HG02852 (cell line): Measurements from ENCODE around the gene RNF38.
"Not testable (repeated sequence)": the region's sequence is repeated elsewhere in the genome, so short reads cannot be mapped to it uniquely, and the experiment has no call there.

Source experiments
- ATAC-seq: cut with Tn5 transposase; IDR thresholded peaks from one replicate; pipeline ENCODE4 v1.9.1; 2021; ENCODE audit warnings: mild to moderate bottlenecking, moderate library complexity; ENCODE audit not compliant: unreplicated experiment

The RNF38 gene

DNA sequence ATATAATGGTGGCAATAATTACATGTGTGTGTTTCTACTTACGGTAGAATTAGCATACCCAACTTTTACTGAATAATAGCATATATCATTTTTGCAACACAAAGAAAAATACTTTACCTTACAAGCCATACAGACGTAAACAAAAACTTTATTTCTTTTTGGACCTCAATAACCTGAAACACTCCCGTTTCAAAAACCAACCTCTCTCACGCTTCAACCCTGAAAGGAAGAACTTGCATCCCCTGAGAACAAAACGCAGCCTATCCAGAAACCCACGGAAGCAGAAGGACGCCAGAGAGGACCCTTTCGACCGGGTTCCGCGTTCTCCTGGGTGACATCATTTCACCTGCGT, at the start of gene RNF38:
Gene RNF38, minus strand, starts transcription at position 290 of the 352 bp plus-strand sequence. Its CDS starts 161 bp downstream, at position 129.
- ATAC-seq = no peak

DNA sequence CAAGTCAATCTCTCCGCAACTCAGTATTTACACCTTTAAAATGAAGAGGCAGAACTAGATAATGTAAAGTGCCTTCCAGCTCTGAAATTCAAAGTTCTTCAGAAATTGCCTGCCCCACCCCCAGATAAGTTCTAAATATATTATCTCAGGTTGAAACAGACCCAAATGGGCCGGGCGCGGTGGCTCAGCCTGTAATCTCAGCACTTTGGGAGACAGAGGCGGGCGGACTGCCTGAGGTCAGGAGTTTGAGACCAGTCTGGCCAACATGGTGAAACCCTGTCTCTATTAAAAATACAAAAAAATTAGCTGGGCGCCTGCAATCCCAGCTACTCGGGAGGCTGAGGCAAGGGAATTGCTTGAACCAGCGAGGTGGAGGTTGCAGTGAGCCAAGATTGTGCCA, 48.5 kb upstream of the RNF38 start:
- not testable (repeated sequence) for ATAC-seq

DNA sequence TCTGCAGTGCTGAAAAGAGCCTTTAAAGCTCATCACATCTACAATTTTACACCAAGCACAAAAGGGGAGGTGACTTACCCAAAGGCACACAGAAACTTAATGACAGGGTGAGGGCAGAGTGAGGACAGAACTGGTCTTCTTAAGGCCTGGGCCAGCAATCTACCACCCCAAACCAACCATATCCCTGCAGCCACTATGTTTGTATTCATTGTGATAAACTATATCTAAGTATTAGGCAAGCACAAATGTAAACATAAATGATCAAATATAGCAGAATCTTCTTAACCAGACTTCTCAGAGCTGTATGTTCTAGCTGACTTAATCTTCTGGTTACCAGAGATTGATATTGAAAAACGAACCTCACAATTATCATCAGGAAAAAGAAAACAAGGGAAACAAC, 47.9 kb upstream of the RNF38 start:
- ATAC-seq = no peak

DNA sequence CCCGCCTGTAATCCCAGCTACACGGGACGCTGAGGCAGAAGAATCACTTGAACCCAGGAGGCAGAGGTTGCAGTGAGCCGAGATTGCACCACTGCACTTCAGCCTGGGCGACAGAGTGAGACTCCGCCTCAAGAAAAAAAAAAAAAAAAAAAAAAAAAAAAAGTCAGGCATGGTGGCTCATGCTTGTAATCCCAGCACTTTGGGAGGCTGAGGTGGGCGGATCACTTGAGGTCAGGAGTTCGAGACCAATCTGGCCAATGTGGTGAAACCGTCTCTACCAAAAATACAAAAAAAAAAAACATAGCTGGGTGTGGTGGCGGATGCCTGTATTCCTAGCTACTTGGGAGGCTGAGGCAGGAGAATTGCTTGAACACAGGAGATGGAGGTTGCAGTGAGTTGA, 46.6 kb upstream of the RNF38 start:
- not testable (repeated sequence) for ATAC-seq

DNA sequence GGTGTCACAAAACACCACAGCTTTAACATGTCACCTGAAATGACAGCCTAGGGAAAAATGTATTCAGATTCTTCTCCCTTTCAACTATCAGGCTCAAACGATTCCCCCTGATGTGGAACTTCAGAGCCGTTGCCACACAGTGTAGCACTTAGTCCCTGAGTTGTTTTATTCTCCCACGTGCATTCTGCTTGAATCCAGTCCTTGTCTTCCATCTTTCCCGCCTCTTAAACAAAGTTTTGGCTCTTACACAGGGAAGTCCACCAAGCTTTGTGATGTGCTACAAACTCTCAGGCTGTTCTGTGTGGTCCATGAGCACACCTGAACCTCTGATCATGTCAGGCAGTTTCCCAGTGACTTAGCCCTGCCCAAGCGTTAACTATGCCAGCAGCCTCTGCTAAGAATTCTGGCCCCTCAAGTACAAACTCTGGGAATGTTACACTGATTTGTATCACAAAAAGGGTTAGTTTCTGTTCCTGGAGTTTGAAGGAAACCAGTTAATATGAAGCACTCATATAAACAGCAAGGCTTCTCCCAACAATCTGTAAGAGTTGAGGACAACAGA, 45.8 kb upstream of the RNF38 start:
- no peak for ATAC-seq

DNA sequence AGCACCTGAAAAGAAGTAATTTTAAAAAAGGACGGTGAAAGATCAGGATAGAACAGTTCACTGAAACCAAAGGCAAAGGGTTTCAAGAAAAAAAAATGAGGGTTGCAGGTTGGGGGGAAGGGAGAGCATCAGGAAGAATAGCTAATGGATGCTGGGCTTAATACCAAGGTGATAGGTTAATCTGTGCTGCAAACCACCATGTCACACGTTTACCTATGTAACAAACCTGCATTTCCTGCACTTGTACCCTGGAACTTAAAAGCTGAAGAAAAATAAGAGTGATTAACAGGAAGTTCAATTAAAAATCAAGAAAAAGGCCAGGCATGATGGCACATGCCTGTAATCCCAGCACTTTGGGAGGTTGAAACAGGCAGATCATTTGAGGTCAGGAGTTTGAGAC, 44.1 kb upstream of the RNF38 start:
- no peak for ATAC-seq

DNA sequence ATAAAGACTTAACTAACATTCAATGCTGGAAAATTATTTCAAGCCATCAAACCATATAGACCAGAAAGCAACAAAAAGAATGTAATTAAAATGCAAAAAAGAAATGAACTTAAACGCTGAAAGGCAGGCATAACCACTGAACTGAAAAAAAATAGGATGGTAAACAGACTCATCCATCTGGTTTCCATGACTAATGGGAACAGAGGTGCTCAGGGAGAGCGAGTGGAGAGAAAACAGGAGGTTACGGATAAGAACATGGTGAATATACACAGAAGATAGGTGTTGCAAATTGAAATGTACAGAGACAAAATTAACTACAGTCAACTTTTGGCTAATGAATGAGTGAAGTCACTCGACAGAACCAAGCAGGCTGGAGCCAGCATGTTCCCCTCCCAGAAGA, 43.5 kb upstream of the RNF38 start:
- no peak for ATAC-seq

DNA sequence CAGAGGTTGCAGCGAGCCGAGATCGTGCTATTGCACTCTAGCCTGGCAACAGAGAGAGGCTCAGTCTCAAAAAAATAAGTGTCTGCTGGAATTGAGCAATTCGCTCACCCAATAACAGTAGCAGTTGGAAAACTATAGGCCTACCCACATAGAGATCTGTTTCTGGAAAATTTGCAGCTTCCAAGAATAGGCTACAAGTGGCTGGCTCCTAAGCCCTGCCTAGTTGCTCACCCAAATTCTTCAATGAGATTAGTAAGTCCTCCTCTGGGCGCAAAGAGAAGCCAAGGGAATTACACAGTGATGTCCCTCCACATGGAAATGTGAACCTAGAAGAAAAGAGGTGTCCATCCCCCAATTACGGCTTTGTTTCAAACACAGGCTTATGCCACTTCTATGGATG, 42.6 kb upstream of the RNF38 start:
- ATAC-seq = no peak

DNA sequence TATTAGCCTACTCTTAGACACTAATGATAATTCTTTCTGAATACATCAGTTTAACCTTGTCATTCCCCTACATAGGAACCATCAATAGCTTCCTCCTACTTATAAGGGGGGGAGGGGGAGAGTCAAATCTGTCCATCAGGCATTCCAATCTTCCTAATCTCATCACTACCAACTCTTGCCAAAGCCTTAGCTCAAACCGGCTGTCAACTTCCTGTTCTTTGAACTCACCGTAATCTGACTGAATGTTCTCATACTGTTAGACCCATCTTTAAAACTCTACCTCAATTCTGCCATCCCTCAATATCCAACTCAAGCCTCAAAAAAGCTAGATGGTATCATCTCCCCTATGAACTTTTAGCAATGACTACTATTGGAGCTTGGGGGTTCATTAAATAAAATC, 41.9 kb upstream of the RNF38 start:
- no peak for ATAC-seq

DNA sequence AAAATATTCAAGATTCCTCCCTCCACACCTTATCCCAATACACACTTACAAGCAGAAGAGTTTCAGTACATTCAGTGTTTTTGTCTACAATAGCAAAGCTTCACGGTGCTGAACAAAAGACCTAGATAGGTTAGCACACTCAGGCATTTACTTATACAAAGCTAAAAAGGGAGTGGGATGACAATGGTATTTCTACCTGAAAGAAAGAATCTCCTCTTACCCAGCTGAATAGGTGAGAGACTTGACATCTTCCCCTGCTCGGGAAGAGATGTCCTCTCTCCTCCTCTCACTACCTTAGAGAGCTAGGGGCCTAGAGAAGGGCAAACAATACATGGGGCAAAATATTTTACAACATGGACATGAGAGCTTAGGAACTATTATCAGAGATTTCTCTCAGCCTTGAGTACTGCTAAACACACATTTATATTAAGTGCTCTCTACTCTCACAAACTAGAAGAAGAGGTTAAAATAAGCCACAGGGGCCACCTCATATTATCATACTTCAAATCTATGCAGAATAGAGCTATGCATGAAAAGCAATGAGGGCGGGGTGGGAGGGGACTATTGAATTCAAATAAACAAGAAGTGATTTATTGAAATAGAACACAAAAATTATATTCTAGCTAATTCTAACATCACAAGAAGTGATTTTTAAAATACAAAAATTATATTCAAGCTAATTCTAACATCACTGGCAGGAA, 38.6 kb upstream of the RNF38 start:
- no peak for ATAC-seq

DNA sequence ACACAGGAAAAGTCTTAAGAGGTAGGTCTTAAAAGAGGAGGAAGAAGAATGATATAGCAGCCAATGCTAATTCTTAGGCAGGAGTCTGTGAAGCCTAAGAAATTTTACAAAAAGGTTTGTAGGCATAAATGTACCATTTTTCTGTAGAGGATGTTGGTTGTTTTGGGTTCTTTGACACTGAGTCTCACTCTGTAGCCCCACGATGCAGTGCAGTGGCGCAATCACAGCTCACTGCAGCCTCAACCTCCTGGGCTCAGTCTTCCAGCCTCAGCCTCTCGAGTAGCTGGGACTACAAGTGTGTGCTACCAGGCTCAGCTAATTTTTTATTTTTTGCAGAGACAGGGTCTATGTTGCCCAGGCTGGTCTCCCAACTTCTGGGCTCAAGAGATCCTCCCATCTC, 37.7 kb upstream of the RNF38 start:
- ATAC-seq = no peak

DNA sequence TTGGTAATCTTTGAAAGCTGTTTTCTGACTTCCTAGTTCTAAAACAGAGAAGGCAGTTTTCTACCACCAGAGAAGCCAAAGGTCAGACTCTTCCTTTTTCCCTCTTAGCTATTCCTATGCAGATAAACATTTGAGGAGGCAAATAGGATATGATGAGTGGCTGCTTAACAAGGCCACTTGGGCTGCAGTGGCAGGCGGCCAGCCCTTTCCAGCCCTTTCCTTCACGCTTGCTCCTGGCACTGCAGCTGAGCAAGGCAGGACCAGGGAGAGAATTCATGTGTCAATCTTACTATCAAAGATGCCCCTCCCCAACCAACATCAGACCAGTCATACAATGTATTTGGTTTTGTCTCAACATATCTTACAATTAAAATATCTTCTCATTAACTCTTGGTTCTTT, 36.8 kb upstream of the RNF38 start:
- ATAC-seq = no peak

DNA sequence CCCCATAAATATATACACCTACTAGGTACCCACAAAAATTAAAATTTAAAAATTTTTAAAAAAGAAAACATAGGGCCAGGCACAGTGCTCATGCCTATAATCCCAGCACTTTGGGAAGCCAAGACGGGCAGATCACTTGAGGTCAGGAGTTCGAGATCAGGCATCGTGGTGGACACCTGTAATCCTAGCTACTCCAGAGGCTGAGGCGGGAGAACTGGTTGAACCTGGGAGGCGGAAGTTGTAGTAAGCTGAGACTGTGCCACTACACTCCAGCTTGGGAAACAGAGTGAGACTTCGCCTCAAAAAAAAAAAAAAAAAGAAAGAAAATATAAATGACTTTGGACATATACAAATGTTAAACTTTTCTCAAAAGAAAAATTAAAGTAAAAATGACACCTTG, 33.3 kb upstream of the RNF38 start:
- no peak for ATAC-seq

DNA sequence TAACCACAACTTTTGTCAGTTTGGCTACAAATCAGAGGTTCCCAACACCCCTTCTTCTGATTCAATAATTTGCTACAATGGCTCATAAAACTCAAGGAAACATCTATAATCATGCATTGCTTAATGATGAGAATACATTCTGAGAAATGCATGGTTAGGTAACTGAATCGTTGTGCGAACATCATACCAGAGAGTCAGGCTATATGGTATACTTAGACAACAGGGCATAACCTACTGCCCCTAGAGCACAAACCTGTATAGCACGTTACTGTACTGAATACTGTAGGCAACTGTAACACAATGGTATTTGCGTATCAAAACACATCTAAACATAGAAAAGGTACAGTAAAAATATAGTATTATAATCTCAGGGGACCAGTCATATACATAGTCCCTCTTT, 31.0 kb upstream of the RNF38 start:
- no peak for ATAC-seq

DNA sequence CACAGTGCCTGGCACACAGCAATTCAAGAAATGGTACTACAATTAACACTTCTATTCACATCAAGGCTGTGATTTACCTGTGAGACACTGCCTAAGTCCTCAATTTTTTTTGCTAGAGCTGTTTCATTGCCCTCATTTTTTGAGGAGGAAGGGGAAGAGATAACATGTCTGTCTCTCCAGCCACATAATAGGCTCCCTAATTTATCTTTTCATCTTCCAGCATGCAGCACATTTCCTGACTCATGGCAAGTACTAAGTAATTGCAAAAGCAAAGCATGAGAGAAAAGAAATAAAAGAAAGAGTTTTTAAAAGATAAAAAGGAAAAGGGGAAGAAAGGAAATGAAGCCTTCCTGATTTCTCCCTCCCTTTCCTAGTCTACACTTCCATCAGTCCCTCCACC, 26.9 kb upstream of the RNF38 start:
- ATAC-seq = no peak

DNA sequence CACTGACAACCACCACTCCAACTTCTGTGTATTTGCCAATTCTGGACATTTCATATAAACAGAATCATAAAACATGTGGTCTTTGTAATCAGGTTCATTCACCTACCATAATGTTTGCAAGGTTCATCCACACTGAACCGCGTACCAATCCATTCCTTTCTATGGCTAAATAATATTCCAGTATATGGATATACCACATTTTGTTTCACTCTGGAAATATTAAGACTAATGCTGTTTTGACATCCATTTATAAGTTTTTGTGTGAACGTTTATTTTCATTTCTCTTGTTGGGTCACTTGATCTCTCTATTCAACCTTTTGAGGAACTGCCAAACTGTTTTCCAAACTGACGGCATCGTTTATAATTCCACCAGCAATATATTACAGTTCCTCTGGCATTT, 26.3 kb upstream of the RNF38 start:
- no peak for ATAC-seq

DNA sequence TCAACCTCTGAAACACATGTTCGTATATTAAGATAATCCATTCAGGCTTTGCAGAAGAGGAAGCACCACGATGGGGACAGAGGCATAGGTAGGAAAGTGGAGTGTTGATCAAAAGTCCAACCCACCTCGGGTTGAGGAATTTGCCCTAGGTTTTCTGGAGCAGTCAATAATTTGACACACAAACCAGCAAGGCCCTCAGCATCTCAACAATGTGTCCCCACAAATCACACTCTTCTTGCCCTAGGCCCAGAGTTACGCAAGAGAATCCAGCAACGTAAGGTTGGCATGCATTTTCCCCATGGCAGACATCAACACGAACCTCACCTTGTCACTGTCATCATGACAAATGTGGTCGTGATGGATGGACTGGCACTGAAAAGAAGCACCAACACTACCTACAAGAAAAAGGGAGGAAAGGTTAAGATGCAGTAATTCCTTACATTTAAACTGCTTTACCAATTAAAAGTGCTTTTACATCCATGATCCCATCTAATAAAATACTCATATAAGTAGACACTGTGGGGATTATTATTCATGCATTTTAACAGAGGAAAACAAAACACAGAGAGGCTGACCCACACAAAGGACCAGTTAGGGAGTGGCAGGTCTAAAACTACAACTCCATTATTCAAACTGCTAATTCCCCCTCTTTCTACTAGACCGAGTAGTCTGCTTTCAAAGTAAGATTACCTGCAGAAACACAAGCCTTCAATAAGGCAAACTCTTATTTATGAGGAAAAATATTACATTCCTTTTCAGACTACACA, 24.4 kb upstream of the RNF38 start:
- no peak for ATAC-seq

DNA sequence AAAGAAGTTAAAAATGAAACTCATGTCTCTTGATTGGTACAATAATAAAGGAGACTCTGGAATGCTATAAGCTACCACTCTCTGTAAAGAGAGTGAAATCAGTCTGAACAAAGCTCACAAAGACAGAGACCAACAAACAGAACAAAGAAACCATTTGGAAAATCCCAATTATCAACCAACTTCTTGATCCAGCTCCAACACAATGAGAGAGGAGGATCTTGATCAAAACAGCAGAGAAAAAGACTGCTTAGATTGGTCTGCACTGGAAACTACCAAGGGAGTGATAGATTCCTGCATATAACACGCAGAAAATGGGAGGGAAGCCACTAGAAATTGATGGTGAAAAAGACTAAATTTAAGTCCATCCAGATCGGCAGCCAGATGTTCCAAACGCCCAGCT, 23.1 kb upstream of the RNF38 start:
- no peak for ATAC-seq

DNA sequence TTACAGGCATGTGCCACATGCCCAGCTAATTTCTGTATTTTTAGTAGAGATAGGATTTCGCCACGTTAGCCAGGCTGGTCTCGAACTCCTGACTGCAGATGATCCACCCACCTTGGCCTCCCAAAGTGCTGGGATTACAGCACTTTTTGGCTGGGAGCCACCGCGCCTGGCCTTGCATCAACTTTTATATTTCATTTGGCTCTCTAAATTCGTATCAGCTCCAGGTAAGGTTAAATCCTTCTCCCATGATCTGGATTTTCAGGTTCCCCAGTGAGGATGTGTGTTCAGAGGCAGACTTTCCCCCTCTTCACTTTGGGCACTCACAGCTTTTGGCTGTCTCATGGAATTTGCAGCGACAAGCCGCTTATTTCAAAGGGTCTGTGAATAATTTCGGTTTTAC, 16.8 kb upstream of the RNF38 start:
- ATAC-seq = no peak

DNA sequence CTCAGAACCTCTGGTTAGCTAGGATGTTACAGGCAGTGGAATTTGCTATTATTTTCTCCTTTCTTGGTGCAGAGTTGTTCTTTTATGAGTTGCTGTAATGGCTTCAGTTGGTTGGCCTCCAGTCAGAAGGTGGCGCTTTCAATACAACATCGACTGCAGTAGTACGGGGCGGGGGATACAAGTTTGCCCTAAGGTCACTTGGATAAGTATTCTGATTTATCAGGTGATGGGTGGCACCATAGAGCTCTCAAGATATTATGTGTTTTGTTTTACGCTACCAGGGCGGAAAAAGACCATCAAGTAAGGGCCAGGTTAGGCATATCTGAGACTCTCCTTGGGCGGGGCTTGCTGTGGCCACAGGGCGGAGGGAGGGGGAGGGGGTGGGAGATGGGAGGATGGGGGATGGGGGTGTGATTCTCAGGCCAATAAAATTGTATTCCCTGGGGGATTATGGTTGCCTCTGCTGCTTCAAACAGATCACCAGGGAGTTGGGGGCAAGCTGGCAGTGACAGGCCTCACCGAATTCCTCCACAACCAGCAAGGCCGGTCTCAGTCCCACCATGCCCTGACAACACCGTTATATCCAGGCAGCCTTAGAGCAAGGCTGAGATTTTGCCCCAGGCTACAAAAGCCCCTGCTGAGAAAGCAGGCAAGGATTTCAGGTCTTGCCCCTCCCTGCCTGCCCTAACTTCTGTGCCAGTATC, 15.9 kb upstream of the RNF38 start:
- no peak for ATAC-seq

DNA sequence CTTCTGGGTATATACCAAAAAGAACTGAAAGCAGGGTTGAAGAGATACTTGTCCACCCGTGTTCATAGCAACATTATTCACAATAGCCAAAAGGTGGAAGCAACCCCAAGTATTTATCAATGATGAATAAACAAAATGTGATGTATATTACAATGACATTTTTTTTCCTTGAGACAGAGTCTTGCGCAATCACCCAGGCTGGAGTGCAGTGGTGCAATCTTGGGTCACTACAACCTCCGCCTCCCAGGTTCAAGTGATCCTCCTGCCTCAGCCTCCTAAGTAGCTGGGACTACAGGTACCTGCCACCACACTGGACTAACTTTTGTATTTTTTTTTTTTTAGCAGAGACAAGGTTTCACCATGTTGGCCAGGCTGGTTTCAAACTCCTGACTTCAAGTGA, 11.3 kb upstream of the RNF38 start:
- ATAC-seq = not testable (repeated sequence)

DNA sequence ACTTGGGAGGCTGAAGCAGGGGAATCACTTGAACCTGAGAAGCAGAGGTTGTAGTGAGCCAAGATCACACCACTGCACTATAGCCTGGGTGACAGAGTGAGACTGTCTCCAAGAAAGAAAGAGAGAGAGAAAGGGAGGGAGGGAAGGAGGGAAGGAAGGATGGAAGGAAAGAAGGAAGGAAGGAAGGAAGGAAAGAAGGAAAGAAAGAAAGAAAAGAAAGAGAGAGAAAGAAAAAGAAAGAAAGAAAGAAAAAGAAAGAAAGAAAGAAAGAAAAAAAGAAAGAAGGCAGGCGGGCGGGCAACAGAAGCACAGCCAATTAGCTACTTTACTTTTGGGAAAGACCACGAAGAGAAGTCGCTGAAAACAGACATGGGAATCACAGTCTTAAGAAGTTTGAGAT, 9.0 kb upstream of the RNF38 start:
- not testable (repeated sequence) for ATAC-seq
